ENCODE results near the gene TEKT1.
"Not testable (repeated sequence)": the region's sequence is repeated elsewhere in the genome, so short reads cannot be mapped to it uniquely, and the experiment has no call there.

Gene TEKT1

GRCh38 chr17:6853764-6854442, 22.4 kb upstream of the TEKT1 start:
- Histone ChIP-seq H3K27me3 (ENCODE audit: insufficient read depth, low read length) (no peaks in the 10 kb centered on the region), H3K36me3 (ENCODE audit: insufficient read depth, low read depth, low read length) (peaks cover 9% of the 10 kb centered on the region; the same call in 1 of the 2 replicates), H3K27ac (ENCODE audit: low read length) (no peak overlapping the region), H3K9me3 (ENCODE audit: insufficient read depth, low read depth, low read length) (no peaks in the 10 kb centered on the region), H3K4me3 (ENCODE audit: low read length) (peak overlapping the region; percentile 90), H3K4me1 (ENCODE audit: insufficient read depth, low read length) (peaks cover 7% of the 10 kb centered on the region; the same call in 1 of the 2 replicates), H3K9ac (ENCODE audit: low read depth, low read length) (peak overlapping the region; percentile 90)

GRCh38 chr17:6848545-6849179, 17.1 kb upstream of the TEKT1 start:
- H3K4me3 ChIP-seq (ENCODE audit: low read length); H3K36me3 ChIP-seq (ENCODE audit: insufficient read depth, low read depth, low read length); H3K4me1 ChIP-seq (ENCODE audit: insufficient read depth, low read length); H3K9me3 ChIP-seq (ENCODE audit: insufficient read depth, low read depth, low read length); H3K27me3 ChIP-seq (ENCODE audit: insufficient read depth, low read length); H3K27ac ChIP-seq (ENCODE audit: low read length); H3K9ac ChIP-seq (ENCODE audit: low read depth, low read length): not testable (repeated sequence)

- not testable (repeated sequence) for H3K4me1 ChIP-seq (ENCODE audit: insufficient read depth, low read length); H3K27me3 ChIP-seq (ENCODE audit: insufficient read depth, low read length); H3K4me3 ChIP-seq (ENCODE audit: low read length); H3K27ac ChIP-seq (ENCODE audit: low read length); H3K9me3 ChIP-seq (ENCODE audit: insufficient read depth, low read depth, low read length); H3K36me3 ChIP-seq (ENCODE audit: insufficient read depth, low read depth, low read length); H3K9ac ChIP-seq (ENCODE audit: low read depth, low read length)
Observed at GRCh38 chr17:6846138-6846537, 14.6 kb upstream of the TEKT1 start.

- H3K27ac ChIP-seq (ENCODE audit: low read length); H3K9ac ChIP-seq (ENCODE audit: low read depth, low read length); H3K27me3 ChIP-seq (ENCODE audit: insufficient read depth, low read length); H3K36me3 ChIP-seq (ENCODE audit: insufficient read depth, low read depth, low read length); H3K9me3 ChIP-seq (ENCODE audit: insufficient read depth, low read depth, low read length); H3K4me1 ChIP-seq (ENCODE audit: insufficient read depth, low read length); H3K4me3 ChIP-seq (ENCODE audit: low read length): not testable (repeated sequence)
Observed at GRCh38 chr17:6844406-6844805, 12.9 kb upstream of the TEKT1 start.

- no peak overlapping the region for H3K27ac ChIP-seq (ENCODE audit: low read length)
Observed at GRCh38 chr17:6843241-6843880, 11.8 kb upstream of the TEKT1 start.

GRCh38 chr17:6841769-6842168, 10.2 kb upstream of the TEKT1 start:
- H3K9me3 ChIP-seq (ENCODE audit: insufficient read depth, low read depth, low read length); H3K4me1 ChIP-seq (ENCODE audit: insufficient read depth, low read length); H3K27ac ChIP-seq (ENCODE audit: low read length); H3K36me3 ChIP-seq (ENCODE audit: insufficient read depth, low read depth, low read length); H3K4me3 ChIP-seq (ENCODE audit: low read length); H3K9ac ChIP-seq (ENCODE audit: low read depth, low read length): not testable (repeated sequence)
- H3K27me3 ChIP-seq (ENCODE audit: insufficient read depth, low read length), result peaks cover 24% of the 10 kb centered on the region

More at GRCh38 chr17:6843241-6843880, 11.8 kb upstream of the TEKT1 start:
- Histone ChIP-seq H3K9ac (ENCODE audit: low read depth, low read length) (no peak overlapping the region), H3K27me3 (ENCODE audit: insufficient read depth, low read length) (peaks cover 10% of the 10 kb centered on the region), H3K4me3 (ENCODE audit: low read length) (no peak overlapping the region), H3K36me3 (ENCODE audit: insufficient read depth, low read depth, low read length) (no peaks in the 10 kb centered on the region), H3K4me1 (ENCODE audit: insufficient read depth, low read length) (no peaks in the 10 kb centered on the region), H3K9me3 (ENCODE audit: insufficient read depth, low read depth, low read length) (no peaks in the 10 kb centered on the region)

- H3K4me3 ChIP-seq (ENCODE audit: low read length), result no peak overlapping the region
- H3K27ac ChIP-seq (ENCODE audit: low read length), result no peak overlapping the region
- no peaks in the 10 kb centered on the region for H3K36me3 ChIP-seq (ENCODE audit: insufficient read depth, low read depth, low read length)
- H3K9ac ChIP-seq (ENCODE audit: low read depth, low read length), result no peak overlapping the region
- no peaks in the 10 kb centered on the region for H3K4me1 ChIP-seq (ENCODE audit: insufficient read depth, low read length)
- no peaks in the 10 kb centered on the region for H3K9me3 ChIP-seq (ENCODE audit: insufficient read depth, low read depth, low read length)
- peaks cover 56% of the 10 kb centered on the region for H3K27me3 ChIP-seq (ENCODE audit: insufficient read depth, low read length)
Observed at GRCh38 chr17:6830383-6830986, 1.0 kb downstream of the TEKT1 start.

GRCh38 chr17:6823011-6823442, 8.5 kb downstream of the TEKT1 start:
- Histone ChIP-seq H3K9ac (ENCODE audit: low read depth, low read length) (no peak overlapping the region), H3K36me3 (ENCODE audit: insufficient read depth, low read depth, low read length) (no peaks in the 10 kb centered on the region), H3K4me1 (ENCODE audit: insufficient read depth, low read length) (no peaks in the 10 kb centered on the region), H3K27ac (ENCODE audit: low read length) (no peak overlapping the region), H3K27me3 (ENCODE audit: insufficient read depth, low read length) (peaks cover 4% of the 10 kb centered on the region), H3K4me3 (ENCODE audit: low read length) (no peak overlapping the region), H3K9me3 (ENCODE audit: insufficient read depth, low read depth, low read length) (no peaks in the 10 kb centered on the region)

GRCh38 chr17:6818938-6819337, 12.6 kb downstream of the TEKT1 start:
- Histone ChIP-seq H3K4me1 (ENCODE audit: insufficient read depth, low read length) (no peaks in the 10 kb centered on the region), H3K9ac (ENCODE audit: low read depth, low read length) (no peak overlapping the region), H3K27me3 (ENCODE audit: insufficient read depth, low read length) (peaks cover 9% of the 10 kb centered on the region), H3K9me3 (ENCODE audit: insufficient read depth, low read depth, low read length) (no peaks in the 10 kb centered on the region; the same call in 1 of the 2 replicates), H3K36me3 (ENCODE audit: insufficient read depth, low read depth, low read length) (no peaks in the 10 kb centered on the region), H3K4me3 (ENCODE audit: low read length) (no peak overlapping the region), H3K27ac (ENCODE audit: low read length) (no peak overlapping the region)

GRCh38 chr17:6816368-6816767, 15.2 kb downstream of the TEKT1 start:
- not testable (repeated sequence) for H3K27ac ChIP-seq (ENCODE audit: low read length); H3K4me1 ChIP-seq (ENCODE audit: insufficient read depth, low read length); H3K4me3 ChIP-seq (ENCODE audit: low read length); H3K9ac ChIP-seq (ENCODE audit: low read depth, low read length); H3K36me3 ChIP-seq (ENCODE audit: insufficient read depth, low read depth, low read length); H3K9me3 ChIP-seq (ENCODE audit: insufficient read depth, low read depth, low read length); H3K27me3 ChIP-seq (ENCODE audit: insufficient read depth, low read length)

GRCh38 chr17:6815775-6816174, 15.8 kb downstream of the TEKT1 start:
- H3K27ac ChIP-seq (ENCODE audit: low read length), result no peak overlapping the region
- peaks cover 9% of the 10 kb centered on the region for H3K27me3 ChIP-seq (ENCODE audit: insufficient read depth, low read length)
- H3K9me3 ChIP-seq (ENCODE audit: insufficient read depth, low read depth, low read length), result no peaks in the 10 kb centered on the region; the same call in 1 of the 2 replicates
- no peaks in the 10 kb centered on the region for H3K36me3 ChIP-seq (ENCODE audit: insufficient read depth, low read depth, low read length)
- H3K4me3 ChIP-seq (ENCODE audit: low read length), result no peak overlapping the region
- no peak overlapping the region for H3K9ac ChIP-seq (ENCODE audit: low read depth, low read length)
- no peaks in the 10 kb centered on the region for H3K4me1 ChIP-seq (ENCODE audit: insufficient read depth, low read length)

- Histone ChIP-seq H3K9ac (ENCODE audit: low read depth, low read length) (no peak overlapping the region), H3K27me3 (ENCODE audit: insufficient read depth, low read length) (no peaks in the 10 kb centered on the region), H3K9me3 (ENCODE audit: insufficient read depth, low read depth, low read length) (peaks cover 4% of the 10 kb centered on the region), H3K36me3 (ENCODE audit: insufficient read depth, low read depth, low read length) (no peaks in the 10 kb centered on the region), H3K4me1 (ENCODE audit: insufficient read depth, low read length) (no peaks in the 10 kb centered on the region), H3K4me3 (ENCODE audit: low read length) (no peak overlapping the region), H3K27ac (ENCODE audit: low read length) (no peak overlapping the region)
Observed at GRCh38 chr17:6812295-6812694, 19.2 kb downstream of the TEKT1 start.

Measured in iPS-20b (cell line).